B cell (primary cell): ENCODE measurements around the gene PHC2.

Experiments
- CTCF ChIP-seq: fragments of 200-600 bp; IDR thresholded peaks from one replicate; pipeline ENCODE4 v1.8.0; 2022; ENCODE audit warnings: antibody characterized with exemption, mild to moderate bottlenecking
- EZH2 ChIP-seq: IDR thresholded peaks from 2 replicates; pipeline ENCODE4 v1.6.1; 2012; ENCODE audit warnings: borderline replicate concordance, low read depth, mild to moderate bottlenecking, moderate library complexity, low read length; ENCODE audit not compliant: insufficient read depth, poor library complexity, severe bottlenecking

- TF ChIP-seq CTCF (no peak), EZH2 (no peak)
Measured at GRCh38 chr1:33346927-33347649, 83.8 kb downstream of the PHC2 start.
